GM04503 (cell line): Measurements from ENCODE around the gene HOXC6.
A peak's percentile ranks its signal among the peaks of the same experiment; 100 is the strongest.

Experiments used
- DNase-seq: peaks from one replicate; pipeline ENCODE4 v3.0.0-alpha.2; 2012; ENCODE audit warnings: low read depth

The HOXC6 gene

DNA sequence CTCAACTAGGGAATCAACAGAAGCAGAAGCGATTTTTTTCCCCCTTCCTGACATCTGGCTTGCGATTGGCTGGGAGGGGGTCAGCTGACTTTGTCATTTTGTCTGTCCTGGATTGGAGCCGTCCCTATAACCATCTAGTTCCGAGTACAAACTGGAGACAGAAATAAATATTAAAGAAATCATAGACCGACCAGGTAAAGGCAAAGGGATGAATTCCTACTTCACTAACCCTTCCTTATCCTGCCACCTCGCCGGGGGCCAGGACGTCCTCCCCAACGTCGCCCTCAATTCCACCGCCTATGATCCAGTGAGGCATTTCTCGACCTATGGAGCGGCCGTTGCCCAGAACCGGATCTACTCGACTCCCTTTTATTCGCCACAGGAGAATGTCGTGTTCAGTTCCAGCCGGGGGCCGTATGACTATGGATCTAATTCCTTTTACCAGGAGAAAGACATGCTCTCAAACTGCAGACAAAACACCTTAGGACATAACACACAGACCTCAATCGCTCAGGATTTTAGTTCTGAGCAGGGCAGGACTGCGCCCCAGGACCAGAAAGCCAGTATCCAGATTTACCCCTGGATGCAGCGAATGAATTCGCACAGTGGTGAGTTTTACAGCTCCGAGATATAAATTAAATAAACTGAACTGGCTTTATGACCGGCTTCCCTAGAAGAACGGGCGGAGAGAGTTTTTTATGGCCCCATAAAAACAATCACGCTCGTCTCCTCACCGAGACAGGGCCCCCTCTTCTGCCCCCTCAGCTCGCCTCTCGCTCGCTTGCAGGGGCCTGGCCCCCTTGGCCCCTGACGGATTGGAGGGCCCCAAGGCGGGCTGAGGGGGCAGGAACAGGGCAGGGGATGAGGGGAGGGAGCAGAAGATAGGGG is at the start of gene HOXC6:
HOXC6 (plus strand) TSS at position 127 of the 888 bp plus-strand sequence; CDS start at position 209, 82 bp downstream.
- DNase-seq, result no peak

GRCh38 chr12:53978477-53979356 is 49.5 kb upstream of the HOXC6 start:
- DNase-seq, result peak; percentile 92

GRCh38 chr12:53980104-53980801 is 48.0 kb upstream of the HOXC6 start:
- DNase-seq, result no peak

DNA sequence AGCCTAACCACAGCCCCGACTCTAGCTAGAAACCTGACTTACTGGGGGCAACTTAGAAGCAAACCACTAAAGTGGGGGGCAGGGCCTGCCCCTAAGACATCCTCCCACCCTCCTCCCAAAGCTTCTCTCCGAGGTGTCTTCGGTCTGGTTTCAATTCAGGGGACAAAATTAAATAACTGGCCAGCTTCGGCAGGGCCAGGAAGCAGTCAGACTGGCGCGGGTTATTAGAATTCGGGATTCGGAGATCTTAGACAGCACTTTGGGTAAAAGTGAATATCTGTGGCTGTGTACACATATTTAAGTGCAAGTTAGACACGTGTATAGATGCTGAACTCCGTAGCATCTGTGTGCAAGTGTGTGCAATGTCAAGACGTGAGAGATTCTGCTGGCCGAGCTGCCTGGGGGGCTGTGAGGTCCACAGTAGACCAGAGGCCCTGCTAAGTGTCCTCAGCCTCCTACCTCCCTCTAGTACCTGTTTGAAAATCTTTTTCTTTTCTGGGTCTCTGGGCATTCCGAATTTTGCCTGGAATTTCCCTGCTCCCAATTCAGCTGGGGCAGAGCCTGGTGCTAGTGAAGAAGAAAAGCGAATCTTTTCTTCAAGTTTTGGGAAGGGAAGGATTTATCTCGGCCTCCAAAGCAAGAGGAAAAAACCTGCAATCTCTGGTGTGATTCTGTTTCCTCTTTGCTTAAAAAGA is 47.3 kb upstream of the HOXC6 start:
- DNase-seq, result no peak

DNA sequence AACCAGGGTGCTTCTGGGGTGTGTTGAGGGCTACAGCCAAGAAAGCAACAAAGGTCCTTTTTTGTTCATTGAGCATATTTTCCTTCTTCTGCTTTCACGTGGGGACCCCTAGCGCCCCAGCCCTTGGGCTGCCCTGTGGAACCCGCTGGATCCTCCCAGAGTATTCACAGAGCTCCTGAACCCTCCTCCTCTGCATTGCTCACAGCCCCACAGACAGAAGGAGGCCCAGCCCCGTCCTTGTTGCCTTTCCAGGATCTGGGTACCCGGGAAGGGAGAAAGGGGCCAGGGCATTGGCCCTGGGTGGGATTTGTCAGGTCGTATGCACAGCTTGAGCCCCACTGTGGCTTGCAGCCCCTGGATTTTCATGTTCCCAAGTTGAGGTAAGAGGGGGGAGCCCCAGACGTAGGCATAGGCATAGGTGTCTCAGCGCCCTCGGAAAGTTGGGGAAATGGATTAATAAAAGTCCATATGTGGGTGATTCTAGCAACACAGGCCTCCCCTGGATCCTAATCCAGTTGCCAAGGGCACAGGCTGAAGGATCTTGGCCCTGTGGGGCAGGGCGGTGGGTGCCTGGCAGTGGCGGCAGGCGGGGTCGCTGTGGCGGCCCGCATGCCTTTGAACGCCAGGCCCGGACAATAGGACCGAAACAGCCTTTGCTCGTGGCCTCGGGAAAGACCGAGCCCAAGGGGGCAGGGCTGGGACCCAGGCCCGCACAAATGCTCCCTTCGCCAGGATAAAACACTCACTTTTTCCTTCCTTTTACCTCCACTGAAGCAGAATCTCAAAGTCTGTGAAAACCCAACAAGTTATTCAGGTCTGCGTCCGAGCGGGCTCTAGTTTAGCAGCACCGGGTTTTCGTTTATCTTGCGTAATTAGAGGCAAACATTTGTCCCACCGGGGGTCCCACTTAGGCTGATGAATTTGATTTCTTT is 46.3 kb upstream of the HOXC6 start:
- no peak for DNase-seq

DNA sequence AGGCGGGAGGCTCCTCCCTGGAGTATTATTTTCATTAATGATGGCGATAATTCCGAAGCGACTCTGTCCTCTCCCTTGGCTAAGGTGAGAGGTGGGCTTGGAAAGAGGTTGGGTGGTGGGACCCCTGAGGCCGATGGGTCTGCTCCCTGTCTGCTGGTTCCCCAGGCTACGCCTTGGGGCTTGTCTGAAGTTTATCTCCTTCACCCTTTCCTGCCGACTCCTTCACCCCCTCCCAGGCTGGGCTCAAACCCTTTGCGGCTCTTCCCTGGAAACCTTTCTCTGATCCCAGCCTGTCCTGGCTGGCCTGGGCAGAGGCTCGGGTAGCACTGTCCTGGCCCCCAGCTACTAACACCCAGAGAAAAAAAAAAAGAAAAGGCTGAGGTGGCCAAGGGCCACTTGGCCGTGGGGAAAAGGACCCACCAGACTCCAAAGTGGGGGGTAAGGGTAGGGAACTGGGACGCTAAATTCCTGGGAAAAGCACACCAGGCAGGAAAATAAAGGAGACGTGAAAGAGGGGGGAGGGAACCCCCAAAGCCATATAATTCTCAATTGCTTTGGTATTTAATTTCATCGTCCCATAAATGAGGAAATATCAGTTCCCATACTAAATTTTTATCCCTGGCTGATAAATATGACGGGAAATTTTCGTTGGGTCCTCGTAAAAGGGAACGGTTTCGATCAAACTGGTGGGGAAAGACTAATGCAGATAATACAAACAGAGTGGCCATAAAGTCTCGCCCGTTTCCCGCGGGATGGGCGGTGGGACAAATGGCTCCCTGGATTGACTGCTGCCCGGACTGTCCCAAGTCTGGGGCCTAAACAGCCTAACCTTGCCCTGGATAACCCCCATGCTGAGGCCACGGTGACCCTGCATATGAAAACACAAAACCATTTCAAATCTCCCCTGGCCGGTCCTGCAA is 45.3 kb upstream of the HOXC6 start:
- no peak for DNase-seq

GRCh38 chr12:53983568-53983949 is 44.7 kb upstream of the HOXC6 start:
- DNase-seq, result no peak

- no peak for DNase-seq
Measured at GRCh38 chr12:53983950-53984572, 44.2 kb upstream of the HOXC6 start.

GRCh38 chr12:53984901-53985691 is 43.1 kb upstream of the HOXC6 start, which contains the start of gene HOXC10:
HOXC10 (plus strand) TSS chr12:53985146; CDS start chr12:53985260, 114 bp downstream.
- DNase-seq, result peak; percentile 88

- DNase-seq, result no peak
Measured at GRCh38 chr12:53985692-53985993, 42.6 kb upstream of the HOXC6 start.

DNA sequence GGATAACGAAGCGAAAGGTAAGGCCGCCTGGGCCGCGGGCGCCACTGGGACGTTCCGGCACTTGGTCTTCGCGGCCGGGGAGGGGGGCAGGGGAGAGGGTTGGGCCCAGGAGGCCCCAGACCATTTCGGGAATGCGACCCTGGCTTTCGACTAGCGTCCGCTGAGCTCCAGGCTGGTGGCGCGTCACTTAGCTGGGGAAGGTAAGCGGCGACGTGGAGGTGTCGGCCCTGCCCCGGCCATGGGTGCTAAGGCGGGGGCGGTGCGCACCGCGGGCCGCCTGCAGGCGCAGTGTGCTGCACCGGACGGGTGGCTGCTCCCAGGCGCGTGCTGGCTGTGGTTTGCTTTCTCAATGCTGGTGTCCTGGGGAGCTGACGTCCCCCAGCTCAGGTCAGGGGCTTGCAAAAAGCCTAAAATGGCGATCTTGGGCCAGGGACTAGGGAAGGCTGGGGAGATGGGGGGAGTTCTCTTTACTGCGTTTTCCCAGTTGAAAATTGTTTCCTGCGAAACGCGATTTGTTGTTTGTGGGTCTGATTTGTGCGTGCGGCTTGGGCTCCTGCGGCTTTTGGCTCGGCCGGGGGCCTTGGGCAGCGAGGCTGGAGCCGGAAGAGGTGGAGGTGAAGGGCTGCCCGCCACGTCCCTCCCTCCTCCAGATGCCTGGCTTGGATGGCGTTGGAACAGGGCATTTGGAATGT is 42.1 kb upstream of the HOXC6 start:
- no peak for DNase-seq

DNA sequence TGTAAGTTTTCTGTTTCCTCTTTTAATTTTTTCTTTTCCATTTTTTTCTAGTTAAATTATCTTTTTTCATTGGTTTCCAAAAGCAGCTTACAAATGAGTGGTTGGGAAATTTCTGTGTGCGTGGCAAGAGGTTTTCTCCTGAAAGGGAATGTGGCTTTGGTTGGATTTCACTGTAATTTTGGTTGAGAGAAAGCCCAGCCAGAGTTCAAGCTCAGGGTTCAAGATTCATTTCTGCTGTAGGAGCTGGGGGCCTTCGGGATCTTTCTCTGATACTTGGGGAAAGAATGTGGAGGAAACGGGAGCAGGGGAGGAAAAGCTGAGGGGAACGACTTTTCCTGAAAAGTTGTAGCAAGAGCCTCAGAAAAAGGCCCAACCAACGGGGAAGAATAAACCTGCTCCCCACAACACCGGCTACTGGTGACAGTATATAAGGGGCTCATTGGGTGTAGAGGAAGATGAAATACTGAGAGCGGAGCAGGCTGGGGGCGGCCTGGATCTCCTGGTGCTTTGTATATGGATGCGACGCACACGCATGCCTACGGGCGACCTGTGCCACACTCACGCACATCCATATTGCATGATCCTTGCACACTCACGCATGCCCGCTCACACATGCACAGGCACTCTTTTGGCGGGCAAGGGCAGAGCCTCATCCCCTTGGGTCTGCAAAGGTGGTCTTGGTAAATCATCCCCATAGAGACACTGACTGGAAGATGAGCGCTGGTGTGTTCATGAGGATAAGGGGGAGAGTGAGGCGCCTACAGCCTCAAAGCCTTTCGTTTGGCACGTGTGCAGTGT is 41.4 kb upstream of the HOXC6 start:
- no peak for DNase-seq

- no peak for DNase-seq
Measured at GRCh38 chr12:53987787-53988230, 40.4 kb upstream of the HOXC6 start.

DNA sequence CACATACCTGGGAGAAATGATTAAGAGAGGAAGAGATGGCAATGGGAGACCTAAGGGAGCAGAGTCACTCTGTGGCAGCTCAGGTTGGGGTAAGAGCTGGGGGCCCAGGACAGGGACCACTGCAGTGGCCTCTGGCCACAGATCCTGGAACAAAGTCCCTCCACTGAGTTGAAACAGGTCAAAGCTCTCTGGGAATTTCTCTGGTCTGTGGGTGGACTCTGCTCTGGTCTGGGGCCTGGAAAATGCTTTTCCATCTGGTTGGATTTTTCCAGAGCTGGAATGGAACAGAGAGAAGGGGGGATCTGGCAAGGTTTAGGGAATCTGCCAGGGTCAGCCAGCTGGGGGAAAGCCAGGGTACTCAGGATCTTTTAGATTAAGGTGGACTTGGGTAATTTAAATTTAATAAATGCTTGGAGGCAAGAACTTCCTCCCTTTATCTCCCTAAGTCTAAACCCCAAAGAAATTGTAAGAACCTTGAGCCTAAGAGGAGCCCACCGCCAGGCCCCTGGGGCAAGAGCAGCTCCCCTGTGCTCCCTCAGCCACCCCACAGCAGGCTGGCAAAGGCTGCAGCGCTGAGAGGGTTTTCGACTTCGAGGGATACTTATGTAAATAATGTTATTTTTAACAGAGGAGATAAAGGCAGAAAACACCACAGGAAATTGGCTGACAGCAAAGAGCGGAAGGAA is 39.6 kb upstream of the HOXC6 start:
- no peak for DNase-seq

DNA sequence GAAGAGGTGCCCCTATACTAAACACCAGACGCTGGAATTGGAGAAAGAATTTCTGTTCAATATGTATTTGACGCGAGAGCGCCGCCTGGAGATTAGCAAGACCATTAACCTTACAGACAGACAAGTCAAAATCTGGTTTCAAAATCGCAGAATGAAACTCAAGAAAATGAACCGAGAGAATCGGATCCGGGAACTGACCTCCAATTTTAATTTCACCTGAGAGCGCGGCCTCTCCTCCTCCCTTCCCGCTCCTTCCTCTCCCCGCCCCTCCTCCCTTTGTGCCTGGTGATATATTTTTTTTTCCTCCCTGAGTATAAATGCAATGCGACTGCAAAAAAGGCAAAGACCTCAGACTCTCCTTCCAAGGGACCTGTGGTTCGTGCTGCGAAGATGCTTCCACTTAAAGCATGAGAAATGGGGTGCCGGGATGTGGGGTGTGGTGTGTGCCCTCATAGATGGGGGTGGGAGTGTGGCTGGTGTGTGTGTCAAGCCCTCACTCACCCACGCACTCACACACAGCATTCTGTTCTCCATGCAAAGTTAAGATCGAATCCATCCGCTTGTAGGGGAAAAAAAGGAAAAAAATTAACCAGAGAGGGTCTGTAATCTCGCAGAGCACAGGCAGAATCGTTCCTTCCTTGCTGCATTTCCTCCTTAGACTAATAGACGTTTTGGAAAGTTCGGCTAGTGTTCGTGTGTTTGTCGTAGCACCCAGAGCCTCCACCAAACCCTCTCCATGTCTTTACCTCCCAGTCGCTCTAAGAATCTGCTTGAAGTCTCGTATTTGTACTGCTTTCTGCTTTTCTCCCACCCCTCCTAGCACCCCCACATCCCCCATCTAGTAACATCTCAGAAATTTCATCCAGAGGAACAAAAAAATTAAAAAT is 38.8 kb upstream of the HOXC6 start:
- DNase-seq, result no peak
